Measurements from ENCODE around the gene FSIP1. TPM values are rescaled to one million over a fixed set of nuclear protein-coding genes. Genes with fewer than 3 reads are reported as not detected.

The FSIP1 gene
- polyA plus RNA-seq, 3 donors: 0.10 to 0.48 (median 0.21) TPM

GRCh38 chr15:39685367-39685766 lies 97.3 kb downstream of the FSIP1 start:
- Mint-ChIP-seq H3K36me3 (no peaks in the 10 kb centered on the region), H3K9me3 (no peaks in the 10 kb centered on the region), H3K4me3 (no peak overlapping the region), H3K27me3 (ENCODE audit: low read depth in 3 of 3) (peaks cover 0 to 2% (median 2%) of the 10 kb centered on the region in 3 donors), H3K4me1 (no peaks in the 10 kb centered on the region), H3K27ac (no peak overlapping the region)
- WGBS (ENCODE audit: insufficient coverage): 100% methylated on average over 1 of the region's 1 CpG
- intact Hi-C loops (cut with micrococcal nuclease): no loop called here
- Histone ChIP-seq H3K79me2 (ENCODE audit: insufficient read depth, low read length) (no peaks in the 10 kb centered on the region), H3K27me3 (ENCODE audit: control insufficient read depth in 2 of 2, insufficient read depth in 2 of 2, low read length in 2 of 2) (no peaks in the 10 kb centered on the region), H3K27ac (ENCODE audit: low read depth in 1 of 2, low read length in 2 of 2) (no peak overlapping the region), H3K4me2 (replicated peaks; ENCODE audit: extremely low read depth, low read length, poor library complexity, severe bottlenecking) (no peak overlapping the region), H2AFZ (ENCODE audit: insufficient read depth, low read depth, low read length, poor library complexity, severe bottlenecking) (no peak overlapping the region), H4K20me1 (ENCODE audit: insufficient read depth, low read length) (no peaks in the 10 kb centered on the region), H3K4me3 (replicated peaks in 1 of 3; ENCODE audit: low read depth in 2 of 3, low read length in 3 of 3) (no peak overlapping the region), H3K9me3 (replicated peaks in 1 of 2; ENCODE audit: control insufficient read depth in 1 of 2, insufficient read depth in 1 of 2, low read length in 2 of 2) (no peaks in the 10 kb centered on the region), H3K36me3 (replicated peaks in 1 of 2; ENCODE audit: control insufficient read depth in 1 of 2, insufficient read depth in 2 of 2, low read length in 2 of 2) (no peaks in the 10 kb centered on the region), H3K9ac (ENCODE audit: insufficient read depth, low read length, poor library complexity, severe bottlenecking) (no peak overlapping the region), H3K4me1 (ENCODE audit: control insufficient read depth in 1 of 2, insufficient read depth in 2 of 2, low read length in 2 of 2) (no peaks in the 10 kb centered on the region)
- no peak for DNase-seq
- TF ChIP-seq, protein P1, sequence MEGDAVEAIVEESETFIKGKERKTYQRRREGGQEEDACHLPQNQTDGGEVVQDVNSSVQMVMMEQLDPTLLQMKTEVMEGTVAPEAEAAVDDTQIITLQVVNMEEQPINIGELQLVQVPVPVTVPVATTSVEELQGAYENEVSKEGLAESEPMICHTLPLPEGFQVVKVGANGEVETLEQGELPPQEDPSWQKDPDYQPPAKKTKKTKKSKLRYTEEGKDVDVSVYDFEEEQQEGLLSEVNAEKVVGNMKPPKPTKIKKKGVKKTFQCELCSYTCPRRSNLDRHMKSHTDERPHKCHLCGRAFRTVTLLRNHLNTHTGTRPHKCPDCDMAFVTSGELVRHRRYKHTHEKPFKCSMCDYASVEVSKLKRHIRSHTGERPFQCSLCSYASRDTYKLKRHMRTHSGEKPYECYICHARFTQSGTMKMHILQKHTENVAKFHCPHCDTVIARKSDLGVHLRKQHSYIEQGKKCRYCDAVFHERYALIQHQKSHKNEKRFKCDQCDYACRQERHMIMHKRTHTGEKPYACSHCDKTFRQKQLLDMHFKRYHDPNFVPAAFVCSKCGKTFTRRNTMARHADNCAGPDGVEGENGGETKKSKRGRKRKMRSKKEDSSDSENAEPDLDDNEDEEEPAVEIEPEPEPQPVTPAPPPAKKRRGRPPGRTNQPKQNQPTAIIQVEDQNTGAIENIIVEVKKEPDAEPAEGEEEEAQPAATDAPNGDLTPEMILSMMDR (IDR thresholded peaks at IDR 0.05): no peak

- TF ChIP-seq, protein P1 (IDR thresholded peaks at IDR 0.05): no peak
- H3K4me3 Mint-ChIP-seq: no peak overlapping the region
- intact Hi-C loops (cut with micrococcal nuclease): no loop called here
Observed at GRCh38 chr15:39684233-39684632, 98.4 kb downstream of the FSIP1 start.

More at GRCh38 chr15:39684233-39684632, 98.4 kb downstream of the FSIP1 start:
- Histone ChIP-seq H3K9ac (ENCODE audit: insufficient read depth, low read length, poor library complexity, severe bottlenecking) (no peak overlapping the region), H3K36me3 (replicated peaks in 1 of 2; ENCODE audit: control insufficient read depth in 1 of 2, insufficient read depth in 2 of 2, low read length in 2 of 2) (no peaks in the 10 kb centered on the region), H2AFZ (ENCODE audit: insufficient read depth, low read depth, low read length, poor library complexity, severe bottlenecking) (no peak overlapping the region), H3K27me3 (ENCODE audit: control insufficient read depth in 2 of 2, insufficient read depth in 2 of 2, low read length in 2 of 2) (no peaks in the 10 kb centered on the region), H3K4me2 (replicated peaks; ENCODE audit: extremely low read depth, low read length, poor library complexity, severe bottlenecking) (no peak overlapping the region), H3K4me3 (replicated peaks in 1 of 3; ENCODE audit: low read depth in 2 of 3, low read length in 3 of 3) (no peak overlapping the region), H3K4me1 (ENCODE audit: control insufficient read depth in 1 of 2, insufficient read depth in 2 of 2, low read length in 2 of 2) (no peaks in the 10 kb centered on the region), H4K20me1 (ENCODE audit: insufficient read depth, low read length) (no peaks in the 10 kb centered on the region), H3K79me2 (ENCODE audit: insufficient read depth, low read length) (no peaks in the 10 kb centered on the region), H3K27ac (ENCODE audit: low read depth in 1 of 2, low read length in 2 of 2) (no peak overlapping the region), H3K9me3 (replicated peaks in 1 of 2; ENCODE audit: control insufficient read depth in 1 of 2, insufficient read depth in 1 of 2, low read length in 2 of 2) (no peaks in the 10 kb centered on the region)
- H3K36me3 Mint-ChIP-seq: no peaks in the 10 kb centered on the region
- no CpG with 5 or more reads among the region's 3 CpGs for WGBS (ENCODE audit: insufficient coverage)
- H3K4me1 Mint-ChIP-seq: no peaks in the 10 kb centered on the region
- no peaks in the 10 kb centered on the region for H3K9me3 Mint-ChIP-seq
- DNase-seq: no peak
- no peak overlapping the region for H3K27ac Mint-ChIP-seq
- H3K27me3 Mint-ChIP-seq (ENCODE audit: low read depth in 3 of 3): peaks cover 0 to 2% (median 2%) of the 10 kb centered on the region in 3 donors

Data from CD14-positive monocyte (primary cell).